HG02623 (cell line): Measurements from ENCODE around the gene RUBCN.
"Not testable (repeated sequence)": the region's sequence is repeated elsewhere in the genome, so short reads cannot be mapped to it uniquely, and the experiment has no call there.

Source experiments
- ATAC-seq: cut with Tn5 transposase; IDR thresholded peaks from one replicate; pipeline ENCODE4 v1.9.1; 2021; ENCODE audit warnings: moderate library complexity; ENCODE audit not compliant: unreplicated experiment

Gene RUBCN

DNA sequence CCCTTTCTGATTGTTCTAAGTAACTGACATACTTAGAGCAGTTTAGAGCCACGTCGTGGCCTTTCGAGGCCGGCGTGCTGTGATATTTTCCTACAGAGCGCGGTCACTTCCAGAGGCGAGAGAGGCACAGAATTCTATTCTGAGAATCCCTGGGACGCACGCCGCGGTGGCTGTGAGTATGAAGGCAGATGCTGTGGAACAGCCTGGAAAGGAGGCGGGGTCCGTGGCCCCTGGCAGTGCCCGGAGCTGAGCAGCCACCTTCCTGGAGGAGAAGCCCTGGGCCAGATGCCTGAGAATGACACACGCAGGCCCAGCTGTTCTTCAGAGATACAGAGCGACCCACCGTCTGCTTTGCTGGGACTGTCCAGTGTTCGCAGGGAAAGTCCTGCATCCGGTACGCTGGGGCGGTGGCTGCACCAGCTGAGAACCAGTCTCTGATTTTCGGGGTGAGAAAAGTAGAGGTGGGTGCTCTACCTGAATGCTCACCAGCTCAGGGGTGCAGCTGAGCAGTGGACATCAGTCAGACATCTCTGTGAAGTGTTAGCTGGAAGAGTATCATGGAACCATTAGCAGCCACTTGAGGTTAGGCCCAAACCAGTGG is 75.4 kb downstream of the RUBCN start:
- ATAC-seq = not testable (repeated sequence)

DNA sequence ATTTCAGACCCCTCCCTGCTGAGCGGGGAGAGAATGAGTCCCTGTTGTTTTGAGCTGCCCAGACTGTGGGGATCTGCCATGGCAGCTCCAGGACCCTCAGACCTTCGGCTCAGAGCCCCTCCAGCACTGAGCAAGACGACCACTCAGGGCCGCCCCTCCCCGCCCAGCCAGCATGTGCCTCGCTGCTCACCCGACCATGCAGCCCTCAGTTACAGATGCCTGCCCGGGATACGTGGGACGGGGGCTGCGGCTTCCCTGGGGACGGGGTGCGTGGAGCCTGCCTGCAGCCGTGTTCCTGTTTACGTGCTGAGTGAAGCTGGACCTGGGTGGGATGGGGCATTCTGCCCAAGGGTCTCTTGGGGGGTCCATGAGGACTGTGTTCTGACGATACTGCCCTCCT is 77.0 kb downstream of the RUBCN start:
- ATAC-seq = not testable (repeated sequence)

DNA sequence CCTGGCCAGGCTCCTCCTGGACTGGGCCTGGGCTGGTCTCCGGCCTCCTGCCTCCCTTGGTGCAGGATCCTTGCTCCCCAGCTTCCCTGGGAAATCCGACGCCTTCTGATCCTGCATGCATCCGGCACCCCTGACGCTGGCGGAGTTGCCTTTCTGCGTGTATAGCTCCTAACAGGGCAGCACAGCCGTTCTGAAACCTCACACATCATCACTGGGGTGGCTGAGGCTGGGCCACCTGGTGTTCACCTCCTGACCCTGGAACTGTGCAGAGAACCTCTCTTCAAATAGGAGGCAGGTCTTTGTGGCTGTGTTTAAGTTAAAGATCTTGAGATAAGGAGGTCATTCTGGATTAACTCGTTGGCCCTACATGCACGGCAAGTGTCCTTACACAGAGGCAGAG is 77.6 kb downstream of the RUBCN start:
- ATAC-seq = peak; percentile 35

- ATAC-seq = not testable (repeated sequence)
Measured at GRCh38 chr3:197658706-197659105, 78.0 kb downstream of the RUBCN start.

DNA sequence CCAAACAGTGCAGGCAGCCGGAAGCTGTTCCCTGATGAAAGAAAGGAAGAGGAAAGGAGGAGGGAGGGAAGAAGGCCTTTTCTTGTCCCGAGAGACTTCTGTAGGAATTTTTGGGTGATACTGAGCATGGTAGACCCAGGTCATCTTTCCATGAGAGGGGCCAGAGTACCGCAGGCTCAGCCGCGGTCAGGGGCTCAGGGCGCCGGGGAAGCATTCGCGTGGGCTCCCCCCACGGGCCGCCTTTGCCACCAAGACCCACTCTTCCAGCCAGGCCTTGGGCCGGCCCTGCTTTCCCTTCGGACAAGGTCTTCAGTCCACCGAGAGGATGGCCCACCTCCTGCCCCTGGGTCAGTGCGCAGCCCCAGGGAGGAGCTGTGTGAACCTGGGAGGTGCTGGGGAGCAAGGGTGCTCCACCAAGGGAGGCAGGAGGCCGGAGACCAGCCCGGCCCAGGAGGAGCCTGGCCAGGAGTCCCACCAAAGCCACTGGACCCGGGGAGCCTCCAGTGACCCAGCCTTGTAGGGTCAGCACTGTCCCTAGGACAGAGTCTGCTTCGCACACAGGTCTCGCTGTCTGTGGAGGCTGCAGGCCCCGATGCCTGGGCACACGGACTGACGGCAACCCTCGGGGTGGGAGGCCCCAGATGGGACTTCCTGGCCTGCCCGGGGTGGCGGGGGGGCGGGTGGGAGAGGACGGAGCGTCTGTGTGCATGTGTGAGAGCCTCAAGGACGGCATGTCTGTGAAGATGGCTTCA is 79.0 kb downstream of the RUBCN start:
- ATAC-seq = not testable (repeated sequence)

DNA sequence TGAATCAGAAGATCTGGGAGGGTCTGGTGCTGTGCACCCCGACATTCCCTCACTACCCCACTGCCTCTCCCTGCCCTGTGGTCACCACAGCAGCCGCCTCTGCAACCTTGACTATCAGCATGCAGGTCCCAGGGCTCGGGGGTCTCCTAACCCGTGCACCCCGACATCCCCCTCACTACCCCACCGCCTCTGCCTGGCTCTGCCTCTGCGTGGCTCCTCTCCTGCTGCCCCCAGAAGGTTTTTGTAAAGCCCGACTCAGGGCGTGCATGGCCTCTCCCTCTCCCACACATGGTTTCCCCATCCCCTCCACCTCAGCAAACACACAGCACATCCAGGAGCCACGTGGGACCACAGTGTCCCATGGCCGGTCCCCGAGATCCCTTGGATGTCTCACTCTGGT is 79.7 kb downstream of the RUBCN start:
- not testable (repeated sequence) for ATAC-seq

GRCh38 chr3:197656129-197656528 is 80.6 kb downstream of the RUBCN start:
- ATAC-seq = not testable (repeated sequence)

DNA sequence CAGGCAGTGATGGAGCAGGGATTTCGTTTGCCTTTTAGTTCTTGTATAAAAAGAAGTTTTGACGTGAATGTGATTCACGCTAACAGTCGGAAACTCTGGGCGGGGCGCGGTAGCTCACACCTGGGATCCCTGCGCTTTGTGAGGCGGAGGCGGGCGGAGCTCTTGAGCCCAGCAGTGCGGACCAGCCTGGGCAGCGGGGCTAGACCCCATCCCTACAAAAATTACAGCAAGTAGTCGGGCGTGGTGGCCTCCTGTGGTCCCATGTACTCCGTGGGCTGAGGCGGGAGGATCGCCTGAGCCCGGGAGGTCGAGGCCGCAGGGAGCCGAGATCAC is 81.7 kb downstream of the RUBCN start:
- peak; percentile 26 for ATAC-seq

DNA sequence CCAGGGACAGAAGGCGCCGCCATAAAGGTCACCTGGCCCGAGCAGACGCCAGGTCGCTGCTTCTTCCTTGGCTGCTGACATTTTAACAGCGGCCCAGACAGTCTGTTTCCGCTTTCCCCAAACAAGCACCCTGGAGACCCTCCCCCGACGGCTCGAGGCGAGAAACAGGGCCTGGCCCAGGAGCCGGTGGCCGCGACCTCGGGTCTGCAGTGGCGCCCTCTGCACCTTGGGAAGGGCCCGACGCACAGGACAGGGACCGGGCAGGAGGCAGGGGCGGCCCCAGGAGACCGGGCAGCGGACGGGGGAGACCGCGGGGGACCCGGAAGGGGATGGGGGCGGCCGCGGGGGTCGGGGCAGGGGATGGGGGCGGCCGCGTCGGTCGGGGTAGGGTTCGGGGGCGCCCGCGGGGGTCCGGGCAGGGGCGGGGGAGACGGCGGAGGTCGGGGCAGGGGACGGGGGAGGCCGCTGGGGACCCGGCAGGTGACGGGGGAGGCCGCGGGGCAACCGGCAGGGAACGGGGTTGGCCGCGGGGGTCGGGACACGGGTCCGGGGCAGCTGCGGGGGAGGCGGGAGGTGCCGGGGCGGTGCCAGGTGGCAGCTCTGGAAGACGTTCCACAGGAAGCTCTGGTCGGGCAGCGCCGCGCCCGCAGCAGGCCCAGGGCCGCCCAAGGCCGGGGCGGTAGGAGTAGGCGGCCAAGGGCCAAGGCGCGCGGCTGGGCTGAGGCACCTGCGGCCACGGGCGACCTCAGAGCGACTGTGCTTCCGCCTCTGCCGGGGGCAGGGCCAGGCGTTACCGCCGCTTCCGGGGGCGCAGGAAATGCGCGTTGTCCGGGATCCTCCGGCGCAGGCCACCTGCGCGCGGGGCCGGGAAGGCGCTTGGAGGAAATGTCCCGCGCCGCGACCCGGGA is 82.4 kb downstream of the RUBCN start:
- ATAC-seq = peak; percentile 83

DNA sequence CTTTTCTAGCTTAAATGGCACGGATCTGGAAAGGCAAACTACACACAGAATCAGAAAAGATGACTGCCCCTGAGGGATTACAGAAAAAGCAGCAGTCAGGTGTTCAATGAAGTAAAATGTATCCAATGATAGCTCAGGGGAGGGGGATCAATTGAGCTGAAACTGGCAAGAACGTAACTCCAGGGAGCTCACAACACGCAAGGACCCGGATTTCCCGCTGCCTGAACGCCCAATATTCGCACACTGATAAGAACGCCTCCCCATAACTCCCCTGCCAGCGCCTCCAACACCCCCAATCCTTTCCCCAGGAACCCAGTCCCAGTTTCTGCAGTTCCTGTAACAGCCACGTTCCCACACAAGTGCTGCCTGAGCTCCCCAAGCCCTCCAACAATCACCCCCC is 83.8 kb downstream of the RUBCN start:
- ATAC-seq = not testable (repeated sequence)

DNA sequence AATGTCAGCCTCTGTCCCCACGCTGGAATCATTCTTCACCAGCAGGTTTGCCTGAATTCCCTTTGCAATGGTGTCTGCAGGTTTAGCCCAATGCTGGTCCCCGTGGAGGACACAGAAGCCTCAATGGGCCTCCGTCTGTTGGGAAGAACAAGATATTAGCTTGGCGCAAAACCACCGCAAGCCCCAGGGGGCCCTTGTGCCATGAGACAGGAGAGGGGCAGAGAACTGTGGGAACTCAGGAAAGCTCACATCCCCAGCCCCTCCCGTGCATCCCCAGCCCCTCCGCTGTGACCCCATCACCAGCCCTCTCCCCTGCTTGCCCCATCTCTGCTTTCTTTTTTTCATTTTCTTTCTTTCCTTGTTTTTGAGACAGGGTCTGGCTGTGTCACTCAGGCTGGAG is 89.1 kb downstream of the RUBCN start:
- ATAC-seq = not testable (repeated sequence)

- not testable (repeated sequence) for ATAC-seq
Measured at GRCh38 chr3:197647191-197647590, 89.5 kb downstream of the RUBCN start.

- not testable (repeated sequence) for ATAC-seq
Measured at GRCh38 chr3:197646294-197646693, 90.4 kb downstream of the RUBCN start.

GRCh38 chr3:197637556-197637955 is 99.1 kb downstream of the RUBCN start:
- ATAC-seq = not testable (repeated sequence)

- ATAC-seq = not testable (repeated sequence)
Measured at GRCh38 chr3:197631989-197632388, 104.7 kb downstream of the RUBCN start.

- ATAC-seq = not testable (repeated sequence)
Measured at GRCh38 chr3:197630766-197631165, 105.9 kb downstream of the RUBCN start.

GRCh38 chr3:197629286-197629685 is 107.4 kb downstream of the RUBCN start:
- not testable (repeated sequence) for ATAC-seq

DNA sequence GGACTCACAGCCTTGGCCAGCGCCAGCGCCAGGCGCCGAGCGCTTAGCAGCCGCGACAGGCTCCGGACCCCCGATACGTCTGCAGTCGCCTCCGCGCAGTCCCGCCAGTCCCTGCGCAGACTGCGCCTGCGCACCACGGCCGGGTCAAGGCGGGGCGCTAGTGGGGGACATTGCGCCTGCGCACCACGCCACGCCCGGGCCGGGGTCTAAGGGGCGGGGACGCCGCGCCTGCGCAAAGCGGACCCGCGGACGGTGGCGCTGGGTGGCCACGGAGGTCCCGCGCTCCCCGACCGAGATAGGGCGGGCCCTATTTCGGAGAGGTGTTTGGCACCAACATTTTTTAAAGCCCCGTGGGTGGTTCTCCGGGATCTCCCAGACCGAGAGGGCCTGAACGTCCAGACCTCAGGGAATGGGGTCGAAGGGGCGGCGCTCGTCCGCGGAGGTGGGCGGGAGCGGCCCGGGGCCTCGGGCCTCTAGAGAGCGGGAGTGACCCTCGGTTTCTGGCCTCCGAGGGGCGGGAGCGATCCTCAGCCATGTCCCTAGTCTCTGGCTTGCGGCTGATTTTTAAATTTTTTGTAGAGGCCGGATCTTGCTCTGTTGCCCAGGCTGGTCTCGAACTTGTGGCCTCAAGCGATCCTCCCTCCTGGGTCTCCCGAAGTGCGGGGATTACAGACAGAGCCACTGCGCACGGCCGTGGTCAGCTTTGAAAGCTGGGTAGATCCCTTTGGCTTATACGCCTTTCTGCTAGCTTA is 108.8 kb downstream of the RUBCN start:
- peak; percentile 71 for ATAC-seq

GRCh38 chr3:197627158-197627771 is 109.4 kb downstream of the RUBCN start:
- peak; percentile 51 for ATAC-seq

- ATAC-seq = not testable (repeated sequence)
Measured at GRCh38 chr3:197626404-197627157, 110.1 kb downstream of the RUBCN start.
